K562 (cell line): ENCODE measurements around the gene SP2. TPM values are rescaled to one million over a fixed set of nuclear protein-coding genes. Genes with fewer than 3 reads are reported as not detected.

Source experiments
- ATF1 ChIP-seq, 2 experiments: fragments of 450-650 bp in 1 of 2; IDR thresholded peaks; 2 replicates each; pipeline ENCODE4 v1.6.1; 2016; ENCODE audit warnings: missing compliant biosample characterization in 1 of 2, missing genetic modification characterization in 1 of 2
- ATF3 ChIP-seq, 2 experiments: fragments of 450-650 bp in 1 of 2; sonication (generic) in 1 of 2; formaldehyde crosslinking in 1 of 2; IDR thresholded peaks in 1 of 2; conservative IDR thresholded peaks in 1 of 2; 2 replicates each; pipeline versions ENCODE4 v1.6.1 to v1.8.1; 2016 to 2023; ENCODE audit warnings: mild to moderate bottlenecking in 2 of 2, moderate library complexity in 2 of 2, inconsistent platforms in 1 of 2, missing genetic modification reagents in 1 of 2
- CHD1 ChIP-seq: fragments of 200-600 bp; sonication (generic); IDR thresholded peaks from one replicate; pipeline ENCODE4 v1.6.1; 2012; ENCODE audit warnings: mild to moderate bottlenecking, moderate library complexity, low read length, inconsistent platforms
- E2F6 ChIP-seq, 2 experiments: IDR thresholded peaks; 2 replicates each; pipeline ENCODE4 v1.6.1; 2011; ENCODE audit warnings: borderline replicate concordance in 1 of 2, control low read depth in 1 of 2, low read depth in 1 of 2, low read length in 1 of 2, mild to moderate bottlenecking in 1 of 2, mixed read lengths in 1 of 2, moderate library complexity in 1 of 2; ENCODE audit not compliant: insufficient read depth in 1 of 2, insufficient read length in 1 of 2, poor library complexity in 1 of 2, severe bottlenecking in 1 of 2; ENCODE audit errors: extremely low read depth in 1 of 2
- ELF4 ChIP-seq: fragments of 450-650 bp; formaldehyde crosslinking; IDR thresholded peaks from 2 replicates; pipeline ENCODE4 v1.4.0; 2022; ENCODE audit warnings: missing genetic modification characterization
- HBP1 ChIP-seq: fragments of 450-650 bp; formaldehyde crosslinking; IDR thresholded peaks from 2 replicates; pipeline ENCODE4 v1.4.0; 2022; ENCODE audit warnings: missing genetic modification characterization
- HDAC1 ChIP-seq, 2 experiments: fragments of 450-650 bp; IDR thresholded peaks; 2 replicates each; pipeline ENCODE4 v1.6.1; 2016 to 2017; ENCODE audit warnings: inconsistent platforms in 1 of 2, mild to moderate bottlenecking in 1 of 2, moderate library complexity in 1 of 2
- HIVEP1 ChIP-seq: fragments of 250-450 bp; sonication (Bioruptor Pico); IDR thresholded peaks from 2 replicates; pipeline ENCODE4 v1.4.0; 2020; ENCODE audit warnings: mild to moderate bottlenecking
- KAT2B ChIP-seq: IDR thresholded peaks from one replicate; pipeline ENCODE4 v1.6.1; 2012; ENCODE audit warnings: low read depth, mild to moderate bottlenecking, control low read depth, inconsistent platforms, low read length, moderate library complexity
- MEF2D ChIP-seq: conservative IDR thresholded peaks from 2 replicates; pipeline ENCODE4 v1.6.1; 2016; ENCODE audit warnings: low read depth, missing genetic modification characterization, missing compliant biosample characterization
- NCOA2 ChIP-seq, 2 experiments: fragments of 450-650 bp; IDR thresholded peaks; 2 replicates each; pipeline ENCODE4 v1.6.1; 2018; ENCODE audit warnings: mild to moderate bottlenecking in 2 of 2, moderate library complexity in 1 of 2; ENCODE audit not compliant: partially characterized antibody in 2 of 2
- PTTG1 ChIP-seq: fragments of 450-650 bp; IDR thresholded peaks from 2 replicates; pipeline ENCODE4 v1.6.1; 2016; ENCODE audit warnings: low read depth, mild to moderate bottlenecking, missing genetic modification characterization, missing compliant biosample characterization
- SIN3B ChIP-seq: fragments of 450-650 bp; IDR thresholded peaks from 2 replicates; pipeline ENCODE4 v1.6.1; 2017; ENCODE audit warnings: low read depth, mild to moderate bottlenecking, moderate library complexity
- SMARCA4 ChIP-seq: fragments of 450-650 bp; IDR thresholded peaks from 2 replicates; pipeline ENCODE4 v1.6.1; 2016
- SPI1 ChIP-seq: IDR thresholded peaks from 2 replicates; pipeline ENCODE4 v1.6.1; 2011; ENCODE audit warnings: low read depth, low read length, control low read depth, borderline replicate concordance
- TFE3 ChIP-seq: fragments of 450-650 bp; formaldehyde crosslinking; IDR thresholded peaks from 2 replicates; pipeline ENCODE4 v1.4.0; 2020; ENCODE audit warnings: mild to moderate bottlenecking, mixed read lengths
- ZNF12 ChIP-seq: sonication (generic); formaldehyde crosslinking; IDR thresholded peaks from 2 replicates; pipeline ENCODE4 v1.4.0; 2020; ENCODE audit warnings: mild to moderate bottlenecking, missing genetic modification reagents
- ZNF239 ChIP-seq: fragments of 250-450 bp; sonication (Bioruptor Pico); IDR thresholded peaks from 2 replicates; pipeline ENCODE4 v1.4.0; 2020; ENCODE audit warnings: mild to moderate bottlenecking
- ZNF311 ChIP-seq: fragments of 250-450 bp; sonication (Bioruptor Pico); IDR thresholded peaks from 2 replicates; pipeline ENCODE4 v1.4.0; 2020; ENCODE audit warnings: mild to moderate bottlenecking, moderate library complexity
- ZNF354B ChIP-seq: fragments of 250-450 bp; sonication (Bioruptor Pico); IDR thresholded peaks from 2 replicates; pipeline ENCODE4 v1.4.0; 2020
- ZZZ3 ChIP-seq: fragments of 450-650 bp; IDR thresholded peaks from 2 replicates; pipeline ENCODE4 v1.6.1; 2016; ENCODE audit warnings: antibody characterized with exemption, mild to moderate bottlenecking, moderate library complexity
- polyA plus RNA-seq, 8 experiments: library from polyadenylated mRNA; depleted of rRNA in 4 of 8; stranded (reverse) in 5 of 8; unstranded in 3 of 8; fragments of >200 nt; fragmentation: Nextera tagmentation in 2 of 8; fragmentation: Illumina TruSeq in 1 of 8; extraction: Ambion mirVana in 2 of 8; extraction: Trizol in 1 of 8; gene quantifications; 2 replicates each; pipeline versions ENCODE4 v1.2.1 to v1.2.3, GENCODE V29; 2011 to 2014; ENCODE audit warnings: inconsistent platforms in 1 of 8, missing spikeins in 1 of 8
- total RNA-seq, 7 experiments: library from RNA; depleted of rRNA in 6 of 7; stranded (reverse); fragments of >200 nt in 6 of 7; fragmentation: Illumina TruSeq in 2 of 7; extraction: Trizol in 2 of 7; gene quantifications; 2 replicates each; pipeline versions ENCODE4 v1.2.1 to v1.2.3, GENCODE V29; 2011 to 2021; ENCODE audit warnings: low replicate concordance in 1 of 7

The SP2 gene
- total and polyA plus RNA-seq, 9 of the 15 experiments (the other 6 are each of a cell fraction or from before 2014, with no cell fraction given): 0.77 to 22.3 (median 2.3) TPM

- TF ChIP-seq ZNF12 (no peak), SIN3B (no peak), ZZZ3 (no peak), PTTG1 (tag) (no peak), TFE3 (no peak), ELF4 (CRISPR knock-in tag) (peak; percentile 95; the same call in 1 of the 2 replicates), NCOA2 (IDR thresholded peaks at IDR 0.05; ENCODE audit: partially characterized antibody in 2 of 2) (peak in 1 of 2 experiments; percentile 88), HIVEP1 (CRISPR knock-in tag) (no peak), ZNF354B (CRISPR knock-in tag) (no peak), HDAC1 (IDR thresholded peaks at IDR 0.05) (peak in 1 of 2 experiments; percentile 93; a peak in 2 of 4 replicates), SMARCA4 (peak; percentile 99), ZNF311 (CRISPR knock-in tag) (peak; percentile 79), CHD1 (no peak), SPI1 (no peak), KAT2B (no peak), HBP1 (CRISPR knock-in tag) (no peak), MEF2D (no peak; the same call in 1 of the 2 replicates), ZNF239 (peak; percentile 64), ATF3 (IDR thresholded peaks at IDR 0.05) (peak; percentile 98), ATF3 (CRISPR knock-in tag; conservative IDR thresholded peaks at IDR 0.05) (peak; percentile 98), E2F6 (IDR thresholded peaks at IDR 0.05; ENCODE audit: borderline replicate concordance in 1 of 2, extremely low read depth in 1 of 2, insufficient read depth in 1 of 2, insufficient read length in 1 of 2, low read depth in 1 of 2, low read length in 1 of 2, poor library complexity in 1 of 2, severe bottlenecking in 1 of 2) (peak in 1 of 2 experiments; percentile 30), ATF1 (CRISPR knock-in tag; IDR thresholded peaks at IDR 0.05) (peak; percentile 51), ATF1 (tag; IDR thresholded peaks at IDR 0.05) (peak; percentile 99)
Measured at GRCh38 chr17:47866941-47867340, 29.1 kb upstream of the SP2 start (continued).
